CD4-positive, alpha-beta T cell treated with Interleukin-10 for 1 hour (primary cell): ENCODE measurements around the gene GP5.

Source experiments
- DNase-seq: peaks from one replicate; pipeline ENCODE4 v3.0.0-alpha.2; 2020

Gene GP5

DNA sequence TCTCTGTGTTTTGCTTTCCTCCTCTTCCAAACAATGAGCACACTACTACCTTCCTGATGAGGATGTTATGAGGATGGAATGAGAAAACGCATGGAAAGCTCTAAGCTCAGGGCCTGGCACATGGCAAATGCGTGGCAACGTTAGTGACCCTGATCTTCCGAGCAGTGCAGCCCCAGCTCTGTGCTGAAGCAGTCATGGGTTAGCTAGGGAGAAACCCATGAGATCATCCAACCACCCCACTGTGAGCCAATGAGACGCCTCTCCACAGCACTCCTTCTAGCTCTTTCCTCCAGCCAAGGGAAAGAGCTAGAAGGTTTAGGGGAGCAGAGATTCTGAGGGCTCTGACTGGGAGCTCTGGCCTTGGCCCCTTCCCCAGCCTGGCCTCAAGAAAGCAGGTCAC, 52.4 kb downstream of the GP5 start:
- no peak for DNase-seq

DNA sequence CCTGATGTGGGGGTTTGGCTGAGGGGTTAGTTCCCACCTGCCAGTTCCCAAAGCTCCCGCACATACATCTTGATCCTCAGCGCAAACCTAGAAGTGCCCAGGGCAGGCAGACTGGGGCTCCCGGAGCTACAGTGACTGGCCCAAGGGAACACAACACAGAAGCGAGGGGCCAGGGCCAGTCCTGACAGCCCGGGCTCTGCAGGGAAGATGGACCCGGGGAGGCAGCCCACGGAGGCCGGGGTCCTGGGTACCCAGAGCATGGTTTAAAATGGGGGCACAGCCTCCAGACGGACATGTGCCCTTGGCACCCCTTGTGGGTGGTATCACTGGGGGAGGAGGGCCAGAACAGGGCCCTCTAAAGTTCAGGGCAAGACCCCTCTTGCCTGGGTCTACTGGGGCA, 53.0 kb downstream of the GP5 start:
- no peak for DNase-seq
